Measurements from ENCODE around the gene CCNF. TPM values are rescaled to one million over a fixed set of nuclear protein-coding genes. Genes with fewer than 3 reads are reported as not detected.

The CCNF gene
- total RNA-seq, 4 donors from 2014 or later: 0.27 to 2.1 (median 0.82) TPM

GRCh38 chr16:2470234-2470601 is 41.0 kb downstream of the CCNF start:
- no peaks in the 10 kb centered on the region for H3K36me3 ChIP-seq
- no peaks in the 10 kb centered on the region for H3K9me3 ChIP-seq
- no peak for ATAC-seq
- H3K4me1 ChIP-seq: peaks cover 0 to 69% (median 39%) of the 10 kb centered on the region in 3 donors
- no peak overlapping the region for H3K27ac ChIP-seq
- H3K27me3 ChIP-seq: peaks cover 67% of the 10 kb centered on the region
- no CpG with 5 or more reads among the region's 7 CpGs for WGBS, 2 donors (ENCODE audit: low coverage in 1 of 2)
- no peak overlapping the region for H3K4me3 ChIP-seq
- TF ChIP-seq POLR2AphosphoS5 (IDR thresholded peaks at IDR 0.05) (no peak), EP300 (IDR thresholded peaks at IDR 0.05) (no peak), CTCF (IDR thresholded peaks at IDR 0.05) (no peak), POLR2A (IDR thresholded peaks at IDR 0.05) (no peak)

GRCh38 chr16:2470603-2471015 is 41.4 kb downstream of the CCNF start:
- H3K36me3 ChIP-seq: no peaks in the 10 kb centered on the region
- H3K27me3 ChIP-seq: peaks cover 67% of the 10 kb centered on the region
- WGBS, 2 donors (ENCODE audit: low coverage in 1 of 2): 70% methylated on average over 2 of the region's 9 CpGs; no CpG with 5 or more reads in 1 of the 2 donors
- H3K4me3 ChIP-seq: peak overlapping the region in 1 of 2 donors; percentile 43
- TF ChIP-seq POLR2A (IDR thresholded peaks at IDR 0.05) (no peak), POLR2AphosphoS5 (IDR thresholded peaks at IDR 0.05) (no peak), EP300 (IDR thresholded peaks at IDR 0.05) (no peak), CTCF (IDR thresholded peaks at IDR 0.05) (no peak)
- H3K27ac ChIP-seq: peak overlapping the region in 1 of 4 donors; percentile 29
- H3K4me1 ChIP-seq: peaks cover 0 to 73% (median 41%) of the 10 kb centered on the region in 3 donors
- no peaks in the 10 kb centered on the region for H3K9me3 ChIP-seq
- no peak for ATAC-seq

- TF ChIP-seq POLR2AphosphoS5 (IDR thresholded peaks at IDR 0.05) (no peak), POLR2A (IDR thresholded peaks at IDR 0.05) (no peak), EP300 (IDR thresholded peaks at IDR 0.05) (no peak), CTCF (IDR thresholded peaks at IDR 0.05) (no peak)
- H3K4me3 ChIP-seq: peak within 1 kb of the TSS in 1 of 2 donors; percentile 43
- H3K4me1 ChIP-seq: peaks cover 0 to 78% (median 47%) of the 10 kb centered on the region in 3 donors
- no peaks in the 10 kb centered on the region for H3K36me3 ChIP-seq
- WGBS, 2 donors (ENCODE audit: low coverage in 1 of 2): no CpG with 5 or more reads among the region's 59 CpGs
- H3K9me3 ChIP-seq: no peaks in the 10 kb centered on the region
- H3K27me3 ChIP-seq: peaks cover 67% of the 10 kb centered on the region
- peak within 1 kb of the TSS in 1 of 4 donors; percentile 29 for H3K27ac ChIP-seq
- ATAC-seq: no peak
Measured at GRCh38 chr16:2471016-2471652, 41.9 kb downstream of the CCNF start, which contains the start of gene NTN3. Gene NTN3 (plus strand): TSS chr16:2471297. CDS start chr16:2471702, 405 bp downstream.

- TF ChIP-seq POLR2A (IDR thresholded peaks at IDR 0.05): no peak
- TF ChIP-seq CTCF (IDR thresholded peaks at IDR 0.05): no peak
- TF ChIP-seq POLR2AphosphoS5 (IDR thresholded peaks at IDR 0.05): no peak
- no peak for TF ChIP-seq EP300 (IDR thresholded peaks at IDR 0.05)
- no peaks in the 10 kb centered on the region for H3K36me3 ChIP-seq
- no peak for ATAC-seq
- H3K27ac ChIP-seq: peak overlapping the region in 1 of 4 donors; percentile 29
- H3K4me3 ChIP-seq: peak overlapping the region in 1 of 2 donors; percentile 43
- peaks cover 67% of the 10 kb centered on the region for H3K27me3 ChIP-seq
- H3K9me3 ChIP-seq: no peaks in the 10 kb centered on the region
- no CpG with 5 or more reads among the region's 61 CpGs for WGBS, 2 donors (ENCODE audit: low coverage in 1 of 2)
- H3K4me1 ChIP-seq: peaks cover 0 to 85% (median 50%) of the 10 kb centered on the region in 3 donors
Measured at GRCh38 chr16:2471653-2472487, 42.6 kb downstream of the CCNF start.
